NK-92 treated with Interleukin-12 subunit alpha and Interleukin-12 subunit beta, amount 100 ng/mL, for 24 hours (cell line): ENCODE results near the gene POT1.

Experiments used
- DNase-seq: peaks from one replicate; lab custom pipeline; 2025; lab: John Stamatoyannopoulos, UW

POT1 gene

GRCh38 chr7:124801330-124801895 lies 128.2 kb downstream of the POT1 start:
- DNase-seq: no peak

- no peak for DNase-seq
Measured at GRCh38 chr7:124800386-124800785, 129.2 kb downstream of the POT1 start.

- no peak for DNase-seq
Measured at GRCh38 chr7:124799448-124799847, 130.2 kb downstream of the POT1 start.

GRCh38 chr7:124796771-124797170 lies 132.9 kb downstream of the POT1 start:
- no peak for DNase-seq

GRCh38 chr7:124792696-124793095 lies 136.9 kb downstream of the POT1 start:
- DNase-seq: no peak

- DNase-seq: no peak
Measured at GRCh38 chr7:124792002-124792401, 137.6 kb downstream of the POT1 start.

DNA sequence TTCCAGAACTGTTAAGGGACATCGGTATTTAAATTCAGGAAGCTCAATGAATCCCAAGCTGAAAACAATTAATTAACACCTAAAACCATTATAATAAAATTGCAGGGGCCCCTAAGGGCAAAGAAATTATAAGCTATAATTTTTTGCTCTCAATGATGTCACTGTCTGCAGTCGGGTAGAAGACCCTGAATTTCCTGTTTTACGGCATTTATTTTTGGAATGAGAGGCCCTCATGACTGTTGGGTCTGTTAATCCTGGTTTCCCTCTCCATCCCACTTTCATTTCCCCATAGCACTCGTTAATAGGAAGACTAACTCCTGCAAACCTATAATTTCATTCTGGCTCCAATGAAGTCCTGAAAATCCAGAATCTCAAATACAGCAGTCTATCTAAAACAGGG lies 138.2 kb downstream of the POT1 start:
- no peak for DNase-seq

- no peak for DNase-seq
Measured at GRCh38 chr7:124790645-124791044, 139.0 kb downstream of the POT1 start.

DNA sequence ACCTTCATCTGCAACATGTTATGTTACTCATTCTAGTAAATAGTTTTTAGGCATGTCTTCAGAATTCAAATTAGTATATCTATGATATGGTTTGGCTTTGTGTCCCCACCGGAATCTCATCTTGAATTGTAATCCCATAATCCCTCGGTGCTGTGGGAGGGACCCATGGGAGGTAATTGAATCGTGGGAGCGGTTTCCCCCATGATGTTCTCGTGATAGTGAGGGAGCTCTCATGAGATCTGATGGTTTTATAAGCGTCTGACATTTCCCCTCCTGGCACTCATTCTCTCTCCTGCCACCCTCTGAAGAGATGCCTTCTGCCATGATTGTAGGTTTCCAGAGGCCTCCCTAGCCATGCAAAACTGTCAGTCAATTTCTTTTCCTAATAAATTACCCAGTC lies 143.6 kb downstream of the POT1 start:
- DNase-seq: no peak

DNA sequence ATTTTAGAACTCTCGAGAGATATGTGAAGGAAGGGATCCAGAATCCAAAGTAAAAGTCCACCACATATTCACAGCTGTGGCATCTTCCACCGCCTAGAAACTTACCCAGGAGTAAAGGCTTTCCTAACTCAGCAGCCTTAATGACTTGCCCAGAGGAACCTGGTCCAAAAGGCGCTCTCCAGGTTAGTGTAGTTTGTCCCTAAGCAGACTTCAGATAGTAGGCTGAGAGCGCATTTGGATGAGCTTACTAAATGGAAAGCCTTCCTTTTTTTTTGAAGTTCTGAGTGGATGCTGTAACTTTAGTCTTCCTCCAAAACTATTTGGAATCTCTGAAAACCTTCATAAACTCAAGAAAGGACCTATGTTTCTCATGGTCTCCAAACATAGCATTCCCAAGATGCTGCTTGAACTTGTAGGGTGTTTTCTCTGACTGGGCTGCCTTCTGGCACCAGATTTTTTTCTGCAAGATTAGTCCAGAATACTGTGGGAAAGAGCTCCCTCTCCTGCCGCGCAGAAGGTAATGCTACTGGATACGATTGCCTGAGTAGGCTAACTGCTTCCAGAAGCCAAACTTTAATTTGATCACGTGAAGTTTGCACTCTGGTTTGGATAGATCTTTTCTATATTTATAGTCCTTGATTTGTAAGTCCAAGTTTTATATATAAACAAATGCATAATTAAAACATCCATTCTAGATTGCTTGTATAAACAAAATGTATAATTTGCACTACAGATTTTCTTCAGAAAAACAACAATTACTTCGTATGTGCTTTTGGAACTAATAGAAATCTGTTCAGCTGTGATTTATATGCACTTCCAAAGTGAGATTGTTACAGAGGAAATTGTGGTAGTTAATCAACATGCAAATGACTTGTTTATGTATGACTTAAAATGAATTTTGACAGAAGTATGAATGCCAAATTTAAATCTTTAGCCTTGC lies 144.5 kb downstream of the POT1 start:
- DNase-seq: no peak

DNA sequence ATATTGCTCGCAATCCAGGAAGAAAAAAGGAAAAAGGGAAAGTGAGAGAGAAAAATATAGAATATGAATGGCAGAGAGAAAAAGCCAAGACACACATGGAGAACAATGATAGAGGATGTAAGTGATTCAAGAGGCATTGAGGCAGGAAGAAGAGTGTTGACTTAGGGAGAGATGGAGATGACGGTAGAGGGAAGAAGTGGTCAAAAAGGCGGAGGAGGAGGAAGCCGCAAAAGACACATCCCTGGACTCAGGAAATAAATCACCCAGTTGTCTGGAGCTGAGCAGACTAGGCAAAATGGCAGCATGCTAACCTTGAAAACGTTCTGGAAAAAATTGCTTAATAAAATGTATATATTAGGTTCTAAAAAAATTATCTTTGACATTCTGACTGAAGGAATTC lies 146.4 kb downstream of the POT1 start:
- DNase-seq: no peak

DNA sequence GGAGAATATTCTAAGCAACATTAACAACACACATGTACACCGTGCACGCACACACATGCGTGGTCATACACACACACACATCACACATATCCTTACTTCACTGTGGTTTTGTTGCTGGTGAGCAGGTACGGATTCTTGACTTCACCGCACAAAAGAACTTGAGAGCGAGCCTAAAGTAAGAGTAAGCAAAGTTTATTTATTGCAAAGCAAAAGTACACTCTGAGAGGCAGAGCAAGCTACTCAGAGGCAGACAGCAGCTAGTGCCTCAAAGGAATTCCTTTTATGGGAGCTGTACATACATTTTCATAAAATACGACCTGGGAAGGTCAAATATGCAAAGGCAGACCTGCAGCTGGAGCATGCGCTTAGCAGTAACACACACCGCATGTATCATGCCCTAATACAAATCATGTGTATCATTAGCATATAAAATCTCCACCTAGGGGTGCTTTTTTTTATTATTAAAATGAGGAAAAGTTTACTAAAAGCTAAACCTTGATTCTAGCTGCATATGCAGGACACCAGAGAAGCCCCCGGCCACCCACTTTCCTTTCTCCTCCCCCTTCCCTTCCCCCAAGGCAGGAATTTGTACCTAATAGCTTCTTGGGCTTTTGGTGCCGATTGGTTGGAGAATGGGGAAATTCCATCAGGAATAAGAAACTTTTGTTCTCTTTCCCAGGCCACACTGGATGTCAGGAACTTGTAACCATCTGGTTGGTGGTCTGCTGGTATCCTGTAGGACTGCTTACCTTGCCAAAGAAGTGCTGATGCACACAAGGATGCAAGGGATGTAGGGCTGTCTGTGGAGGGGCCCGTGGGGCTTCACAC lies 147.5 kb downstream of the POT1 start:
- no peak for DNase-seq

GRCh38 chr7:124781418-124781817 lies 148.2 kb downstream of the POT1 start:
- DNase-seq: no peak

GRCh38 chr7:124780608-124781007 lies 149.0 kb downstream of the POT1 start:
- no peak for DNase-seq

DNA sequence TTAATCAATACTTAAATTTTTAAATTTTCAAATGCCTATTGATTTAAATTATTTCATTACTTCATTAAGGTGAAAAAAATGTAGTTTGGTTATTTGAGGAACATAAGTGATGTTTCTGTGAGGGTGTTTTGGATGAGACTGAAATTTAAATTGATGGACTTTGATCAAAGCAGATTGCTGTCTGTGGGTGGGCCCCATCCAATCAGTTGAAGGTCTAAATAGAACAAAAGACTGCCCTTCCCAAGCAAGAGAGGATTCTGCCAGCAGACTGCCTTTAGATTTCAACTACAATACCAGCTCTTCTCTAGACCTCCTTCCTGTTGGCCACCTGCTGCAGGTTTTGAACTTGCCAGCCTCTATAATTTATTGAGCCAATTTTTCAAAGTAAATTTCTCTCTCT lies 149.6 kb downstream of the POT1 start:
- DNase-seq: no peak

GRCh38 chr7:124779620-124780019 lies 150.0 kb downstream of the POT1 start:
- no peak for DNase-seq

DNA sequence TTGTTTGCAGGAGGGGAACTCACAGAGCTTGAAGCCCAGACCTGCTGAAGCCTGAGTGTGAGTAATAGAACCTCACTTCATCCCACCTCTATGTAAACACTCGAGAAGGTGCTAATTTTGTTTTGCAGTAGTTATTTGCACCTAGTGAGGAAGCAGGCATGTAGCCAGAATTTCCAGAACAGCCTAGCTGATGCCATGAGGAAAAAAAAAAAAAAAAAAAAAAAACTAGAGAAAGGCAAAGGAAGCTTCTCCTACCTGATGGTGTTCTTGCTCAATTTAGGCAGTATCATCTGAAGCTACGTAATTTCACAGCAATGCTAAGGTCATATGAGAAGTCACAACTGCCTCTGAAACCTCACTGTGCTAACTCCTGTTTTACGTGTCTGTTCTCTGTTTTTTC lies 150.4 kb downstream of the POT1 start:
- no peak for DNase-seq

DNA sequence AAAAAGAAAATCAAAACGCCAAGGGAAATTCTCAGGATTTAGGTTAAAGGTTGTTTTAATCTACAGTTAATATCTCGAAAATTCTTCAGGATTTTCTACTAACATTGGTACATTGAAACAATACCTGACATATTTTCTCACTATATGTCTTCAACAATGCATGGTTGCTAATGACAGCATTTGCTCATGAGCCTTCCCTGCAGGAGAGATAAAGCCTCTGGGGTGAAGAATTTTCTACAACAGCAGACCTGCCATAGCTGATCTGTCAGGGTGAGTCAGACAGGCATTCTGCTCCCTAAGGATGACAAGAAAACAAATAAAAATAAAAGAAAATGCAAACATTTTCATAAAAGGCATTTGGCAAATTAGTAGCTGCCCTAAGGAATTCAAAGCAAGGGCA lies 152.4 kb downstream of the POT1 start:
- no peak for DNase-seq

- DNase-seq: no peak
Measured at GRCh38 chr7:124776153-124776552, 153.5 kb downstream of the POT1 start.

DNA sequence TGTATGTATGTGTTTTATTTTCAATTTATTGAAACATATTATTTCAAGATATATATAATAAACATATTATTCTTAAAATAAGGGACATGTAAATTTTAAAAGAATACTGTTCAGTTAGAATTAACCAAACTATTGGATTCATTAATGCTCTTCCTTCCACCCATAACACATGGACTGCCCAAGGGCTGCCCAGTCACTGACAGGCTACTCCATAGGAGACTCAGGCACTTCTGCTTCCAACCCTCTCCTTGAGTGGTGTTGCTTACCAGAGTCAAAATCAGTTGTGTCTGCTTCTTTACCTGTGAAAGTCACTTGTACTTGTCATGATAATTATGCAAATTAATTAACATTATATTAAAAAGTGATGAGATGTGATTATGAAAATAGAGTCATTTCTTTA lies 154.2 kb downstream of the POT1 start:
- DNase-seq: no peak

DNA sequence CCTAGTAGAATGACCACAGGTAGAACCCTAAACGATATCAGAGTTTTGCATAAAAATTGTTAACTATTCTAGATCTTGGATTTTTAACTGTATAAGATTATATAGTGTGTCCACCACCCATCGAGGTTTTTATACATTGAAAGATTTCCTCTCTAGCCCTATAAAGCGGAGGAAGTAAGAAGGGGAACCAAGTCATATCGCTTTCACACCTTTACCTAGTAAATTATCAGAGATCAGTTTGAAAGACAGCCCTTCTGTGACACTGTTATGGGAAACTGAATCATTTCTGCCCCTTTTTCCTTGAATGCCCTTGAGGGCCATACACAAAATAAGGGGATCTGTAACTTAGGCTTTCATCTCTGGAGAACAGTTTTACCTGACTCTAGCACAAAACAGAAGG lies 155.7 kb downstream of the POT1 start:
- DNase-seq: no peak

- DNase-seq: no peak
Measured at GRCh38 chr7:124773339-124773738, 156.3 kb downstream of the POT1 start.
